ENCODE data around the gene LMO7.

The LMO7 gene

GRCh38 chr13:75713852-75714251, 77.7 kb downstream of the LMO7 start:
- Histone ChIP-seq H3K4me3 (ENCODE audit: low read depth, low read length) (no peak overlapping the region), H3K36me3 (replicated peaks) (peaks cover 4% of the 10 kb centered on the region), H3K27me3 (replicated peaks) (no peaks in the 10 kb centered on the region), H3K27ac (no peak overlapping the region)
- DNase-seq: no peak
- TF ChIP-seq CTCF (IDR thresholded peaks at IDR 0.05; ENCODE audit: low read depth, low read length, missing control alignments): no peak
- in situ Hi-C loops (cut with HindIII; ENCODE audit: low pct_ligation_motif_present, low sequenced_read_pairs): no loop called here

- no peak for DNase-seq
- TF ChIP-seq CTCF (IDR thresholded peaks at IDR 0.05; ENCODE audit: low read depth, low read length, missing control alignments): no peak
- Histone ChIP-seq H3K4me3 (ENCODE audit: low read depth, low read length) (no peak overlapping the region), H3K27me3 (replicated peaks) (no peaks in the 10 kb centered on the region), H3K27ac (peak overlapping the region; percentile 72), H3K36me3 (replicated peaks) (peaks cover 9% of the 10 kb centered on the region)
- in situ Hi-C loops (cut with HindIII; ENCODE audit: low pct_ligation_motif_present, low sequenced_read_pairs): no loop called here
Observed at GRCh38 chr13:75715601-75716523, 79.7 kb downstream of the LMO7 start.

- in situ Hi-C loops (cut with HindIII; ENCODE audit: low pct_ligation_motif_present, low sequenced_read_pairs): no loop called here
- no peaks in the 10 kb centered on the region for H3K27me3 ChIP-seq (replicated peaks)
- TF ChIP-seq CTCF (IDR thresholded peaks at IDR 0.05; ENCODE audit: low read depth, low read length, missing control alignments): no peak
- no peak overlapping the region for H3K4me3 ChIP-seq (ENCODE audit: low read depth, low read length)
- peaks cover 9% of the 10 kb centered on the region for H3K36me3 ChIP-seq (replicated peaks)
- DNase-seq: no peak
- H3K27ac ChIP-seq: peak overlapping the region; percentile 73
Observed at GRCh38 chr13:75717525-75717924, 81.4 kb downstream of the LMO7 start.

GRCh38 chr13:75721307-75721706, 85.2 kb downstream of the LMO7 start:
- no peak overlapping the region for H3K27ac ChIP-seq
- TF ChIP-seq CTCF (IDR thresholded peaks at IDR 0.05; ENCODE audit: low read depth, low read length, missing control alignments): no peak
- no peak for DNase-seq
- peaks cover 7% of the 10 kb centered on the region for H3K36me3 ChIP-seq (replicated peaks)
- no peaks in the 10 kb centered on the region for H3K27me3 ChIP-seq (replicated peaks)
- in situ Hi-C loops (cut with HindIII; ENCODE audit: low pct_ligation_motif_present, low sequenced_read_pairs): no loop called here
- H3K4me3 ChIP-seq (ENCODE audit: low read depth, low read length): no peak overlapping the region

GRCh38 chr13:75723901-75724300, 87.8 kb downstream of the LMO7 start:
- Histone ChIP-seq H3K27ac (no peak overlapping the region), H3K27me3 (replicated peaks) (no peaks in the 10 kb centered on the region), H3K36me3 (replicated peaks) (peaks cover 9% of the 10 kb centered on the region), H3K4me3 (ENCODE audit: low read depth, low read length) (no peak overlapping the region)
- DNase-seq: no peak
- in situ Hi-C loops (cut with HindIII; ENCODE audit: low pct_ligation_motif_present, low sequenced_read_pairs): no loop called here
- TF ChIP-seq CTCF (IDR thresholded peaks at IDR 0.05; ENCODE audit: low read depth, low read length, missing control alignments): no peak
